ENCODE measurements around the gene PLA2G4A. TPM values are rescaled to one million over a fixed set of nuclear protein-coding genes. Genes with fewer than 3 reads are reported as not detected.

PLA2G4A gene
- total and polyA plus RNA-seq, 2 experiments from 2014 or later: 1.6 to 2.9 TPM

GRCh38 chr1:186960861-186961260 is 132.1 kb downstream of the PLA2G4A start:
- no peaks in the 10 kb centered on the region for H3K9me3 ChIP-seq (ENCODE audit: low read depth)
- H3K27ac ChIP-seq: no peak overlapping the region
- no peaks in the 10 kb centered on the region for H3K9me2 ChIP-seq (ENCODE audit: insufficient read depth)
- no peaks in the 10 kb centered on the region for H4K20me1 ChIP-seq (ENCODE audit: insufficient read depth)
- H3K36me3 ChIP-seq (ENCODE audit: low read depth): no peaks in the 10 kb centered on the region
- H2AFZ ChIP-seq: no peak overlapping the region
- H3K4me3 ChIP-seq: no peak overlapping the region
- H3K9ac ChIP-seq: no peak overlapping the region
- no peaks in the 10 kb centered on the region for H3K27me3 ChIP-seq (replicated peaks; ENCODE audit: insufficient read depth)
- H3K79me2 ChIP-seq (ENCODE audit: insufficient read depth): no peaks in the 10 kb centered on the region
- no peak overlapping the region for H3K4me2 ChIP-seq (ENCODE audit: unreplicated experiment)
- in situ Hi-C loops (cut with MboI): no loop called here
- 86 to 88% methylated on average over 1 of the region's 1 CpG for WGBS, 2 experiments (ENCODE audit: low coverage in 1 of 2, low lambda C conversion rate in 2 of 2, missing lambda C conversion rate in 2 of 2)
- 0 out of 2 replicates have a peak, but pooled peaks cover 8% of the 10 kb centered on the region for H3F3A ChIP-seq (ENCODE audit: insufficient read depth)
- peak; percentile 55 for DNase-seq
- TF ChIP-seq EZH2 (IDR thresholded peaks at IDR 0.05; ENCODE audit: insufficient read depth, poor library complexity, severe bottlenecking): no peak
- TF ChIP-seq EZH2phosphoT487 (IDR thresholded peaks at IDR 0.05; ENCODE audit: insufficient read depth, low read depth): no peak
- peaks cover 8% of the 10 kb centered on the region; the same call in 1 of the 2 replicates for H3K4me1 ChIP-seq (ENCODE audit: insufficient read depth)

GRCh38 chr1:186965847-186966246 is 137.1 kb downstream of the PLA2G4A start:
- H3K79me2 ChIP-seq (ENCODE audit: insufficient read depth): no peaks in the 10 kb centered on the region
- H3F3A ChIP-seq (ENCODE audit: insufficient read depth): peaks cover 15% of the 10 kb centered on the region
- H3K9me3 ChIP-seq (ENCODE audit: low read depth): no peaks in the 10 kb centered on the region
- H4K20me1 ChIP-seq (ENCODE audit: insufficient read depth): no peaks in the 10 kb centered on the region
- in situ Hi-C loops (cut with MboI): no loop called here
- H3K9me2 ChIP-seq (ENCODE audit: insufficient read depth): no peaks in the 10 kb centered on the region
- H3K4me2 ChIP-seq (ENCODE audit: unreplicated experiment): no peak overlapping the region
- TF ChIP-seq EZH2 (IDR thresholded peaks at IDR 0.05; ENCODE audit: insufficient read depth, poor library complexity, severe bottlenecking) (no peak), EZH2phosphoT487 (IDR thresholded peaks at IDR 0.05; ENCODE audit: insufficient read depth, low read depth) (no peak)
- no peak overlapping the region for H2AFZ ChIP-seq
- no peak overlapping the region for H3K27ac ChIP-seq
- no peak for DNase-seq
- no peak overlapping the region for H3K4me3 ChIP-seq
- no peaks in the 10 kb centered on the region for H3K27me3 ChIP-seq (replicated peaks; ENCODE audit: insufficient read depth)
- no peaks in the 10 kb centered on the region for H3K36me3 ChIP-seq (ENCODE audit: low read depth)
- H3K9ac ChIP-seq: no peak overlapping the region
- H3K4me1 ChIP-seq (ENCODE audit: insufficient read depth): peaks cover 16% of the 10 kb centered on the region

- H3K9me2 ChIP-seq (ENCODE audit: insufficient read depth): no peaks in the 10 kb centered on the region
- in situ Hi-C loops (cut with MboI): no loop called here
- 95 to 96% methylated on average over 4 of the region's 4 CpGs for WGBS, 2 experiments (ENCODE audit: low coverage in 1 of 2, low lambda C conversion rate in 2 of 2, missing lambda C conversion rate in 2 of 2)
These were observed 137.7 kb downstream of the PLA2G4A start for GRCh38 chr1:186966456-186966855.

GRCh38 chr1:186967656-186968394 is 139.1 kb downstream of the PLA2G4A start:
- in situ Hi-C loops (cut with MboI): no loop called here
- H3K4me1 ChIP-seq (ENCODE audit: insufficient read depth): peaks cover 16% of the 10 kb centered on the region
- TF ChIP-seq EZH2phosphoT487 (IDR thresholded peaks at IDR 0.05; ENCODE audit: insufficient read depth, low read depth): no peak
- no peak for TF ChIP-seq EZH2 (IDR thresholded peaks at IDR 0.05; ENCODE audit: insufficient read depth, poor library complexity, severe bottlenecking)
- H3F3A ChIP-seq (ENCODE audit: insufficient read depth): peaks cover 15% of the 10 kb centered on the region
- H3K4me3 ChIP-seq: no peak overlapping the region
- H2AFZ ChIP-seq: peak overlapping the region; percentile 2; the same call in 1 of the 2 replicates
- no peaks in the 10 kb centered on the region for H3K79me2 ChIP-seq (ENCODE audit: insufficient read depth)
- H3K27me3 ChIP-seq (replicated peaks; ENCODE audit: insufficient read depth): no peaks in the 10 kb centered on the region
- no peaks in the 10 kb centered on the region for H3K36me3 ChIP-seq (ENCODE audit: low read depth)
- no peaks in the 10 kb centered on the region for H3K9me3 ChIP-seq (ENCODE audit: low read depth)
- no peak overlapping the region for H3K4me2 ChIP-seq (ENCODE audit: unreplicated experiment)
- no peaks in the 10 kb centered on the region for H4K20me1 ChIP-seq (ENCODE audit: insufficient read depth)
- H3K9ac ChIP-seq: no peak overlapping the region
- WGBS, 2 experiments (ENCODE audit: low coverage in 1 of 2, low lambda C conversion rate in 2 of 2, missing lambda C conversion rate in 2 of 2): 39 to 44% methylated on average over 2 of the region's 2 CpGs
- H3K9me2 ChIP-seq (ENCODE audit: insufficient read depth): no peaks in the 10 kb centered on the region
- peak; percentile 74 for DNase-seq
- H3K27ac ChIP-seq: no peak overlapping the region; the same call in 1 of the 2 replicates

More at GRCh38 chr1:186966456-186966855, 137.7 kb downstream of the PLA2G4A start:
- Histone ChIP-seq H3F3A (ENCODE audit: insufficient read depth) (peaks cover 15% of the 10 kb centered on the region), H3K27ac (no peak overlapping the region), H4K20me1 (ENCODE audit: insufficient read depth) (no peaks in the 10 kb centered on the region), H3K79me2 (ENCODE audit: insufficient read depth) (no peaks in the 10 kb centered on the region), H3K4me1 (ENCODE audit: insufficient read depth) (peaks cover 16% of the 10 kb centered on the region), H3K4me3 (no peak overlapping the region), H3K36me3 (ENCODE audit: low read depth) (no peaks in the 10 kb centered on the region), H3K4me2 (ENCODE audit: unreplicated experiment) (no peak overlapping the region), H3K9ac (no peak overlapping the region), H3K27me3 (replicated peaks; ENCODE audit: insufficient read depth) (no peaks in the 10 kb centered on the region), H3K9me3 (ENCODE audit: low read depth) (no peaks in the 10 kb centered on the region), H2AFZ (no peak overlapping the region)
- no peak for TF ChIP-seq EZH2phosphoT487 (IDR thresholded peaks at IDR 0.05; ENCODE audit: insufficient read depth, low read depth)
- TF ChIP-seq EZH2 (IDR thresholded peaks at IDR 0.05; ENCODE audit: insufficient read depth, poor library complexity, severe bottlenecking): no peak
- DNase-seq: no peak
